Sciatic nerve (tissue), 2 donors: ENCODE data around the gene ZBTB16. TPM values are rescaled to one million over a fixed set of nuclear protein-coding genes. Genes with fewer than 3 reads are reported as not detected.

Experiments
- ATAC-seq: fragments of 200-7000 bp; cut with Tn5 transposase; one replicate; pipeline ENCODE4 v1.9.1; 2020; ENCODE audit warnings: mild to moderate bottlenecking, moderate library complexity
- DNase-seq: peaks from one replicate; pipeline ENCODE4 v3.0.0-alpha.2; 2020; ENCODE audit warnings: low spot score
- intact Hi-C: fragments of 100-400 bp; cut with DNase I; formaldehyde crosslinking; loops from one replicate; pipeline ENCODE4 v1.14.2; 2022
- total RNA-seq: library from RNA; stranded (reverse); fragmentation: NEBNext Ultra II Directional; extraction: Animal tissue kit (Norgen Biotek cat#: 25700); gene quantifications from one replicate; pipeline ENCODE4 v1.2.1, GENCODE V29; 2021
- donor health status: DM: no; HTN: no; CAD: no.
- donor health status: DM: no; HTN: no; CAD: no.

The ZBTB16 gene
- total RNA-seq, 1 donor from 2014 or later, result 22.7 TPM

GRCh38 chr11:114201219-114201618 lies 141.7 kb downstream of the ZBTB16 start:
- DNase-seq (no peak), ATAC-seq (no peak)
- intact Hi-C loops, result no loop called here

GRCh38 chr11:114202011-114202609 lies 142.6 kb downstream of the ZBTB16 start:
- DNase-seq (no peak), ATAC-seq (no peak)
- intact Hi-C loops, result no loop called here

- ATAC-seq, result no peak
- intact Hi-C loops, result no loop called here
- DNase-seq, result no peak
Observed at GRCh38 chr11:114207096-114207495, 147.6 kb downstream of the ZBTB16 start.

GRCh38 chr11:114208377-114208776 lies 148.9 kb downstream of the ZBTB16 start:
- intact Hi-C loops, result no loop called here

GRCh38 chr11:114209343-114209742 lies 149.8 kb downstream of the ZBTB16 start:
- ATAC-seq (no peak), DNase-seq (no peak)
- intact Hi-C loops, result no loop called here

More at GRCh38 chr11:114208377-114208776, 148.9 kb downstream of the ZBTB16 start:
- DNase-seq (no peak), ATAC-seq (no peak)

GRCh38 chr11:114209904-114210303 lies 150.4 kb downstream of the ZBTB16 start:
- intact Hi-C loops, result no loop called here
- no peak for ATAC-seq
- no peak for DNase-seq

GRCh38 chr11:114211444-114212121 lies 152.1 kb downstream of the ZBTB16 start:
- DNase-seq (no peak), ATAC-seq (no peak)
- intact Hi-C loops, result no loop called here

GRCh38 chr11:114213622-114214021 lies 154.1 kb downstream of the ZBTB16 start:
- DNase-seq (no peak), ATAC-seq (no peak)
- intact Hi-C loops, result no loop called here

GRCh38 chr11:114215428-114215827 lies 155.9 kb downstream of the ZBTB16 start:
- ATAC-seq (no peak), DNase-seq (no peak)
- intact Hi-C loops, result no loop called here

GRCh38 chr11:114215871-114216795 lies 156.6 kb downstream of the ZBTB16 start:
- ATAC-seq, result peak; percentile 5
- no peak for DNase-seq
- intact Hi-C loops, result no loop called here

- DNase-seq, result no peak
- no peak for ATAC-seq
- intact Hi-C loops, result no loop called here
Observed at GRCh38 chr11:114216796-114217180, 157.3 kb downstream of the ZBTB16 start.

- DNase-seq, result no peak
- intact Hi-C loops, result no loop called here
- ATAC-seq, result no peak
Observed at GRCh38 chr11:114218508-114218907, 159.0 kb downstream of the ZBTB16 start.

GRCh38 chr11:114219559-114220349 lies 160.2 kb downstream of the ZBTB16 start:
- ATAC-seq (no peak), DNase-seq (no peak)
- intact Hi-C loops, result no loop called here

- no peak for ATAC-seq
- intact Hi-C loops, result no loop called here
- no peak for DNase-seq
Observed at GRCh38 chr11:114221037-114221436, 161.5 kb downstream of the ZBTB16 start.

GRCh38 chr11:114225661-114226060 lies 166.2 kb downstream of the ZBTB16 start:
- no peak for DNase-seq
- intact Hi-C loops, result no loop called here
- ATAC-seq, result no peak

- DNase-seq, result no peak
- intact Hi-C loops, result no loop called here
- peak; percentile 4 for ATAC-seq
Observed at GRCh38 chr11:114226356-114226755, 166.8 kb downstream of the ZBTB16 start.

GRCh38 chr11:114228435-114229411 lies 169.2 kb downstream of the ZBTB16 start:
- DNase-seq, result no peak
- intact Hi-C loops, result no loop called here
- ATAC-seq, result no peak
